Natural killer cell (primary cell): ENCODE measurements around the gene PARPBP. TPM values are rescaled to one million over a fixed set of nuclear protein-coding genes. Genes with fewer than 3 reads are reported as not detected.
"Not testable (repeated sequence)": the region's sequence is repeated elsewhere in the genome, so short reads cannot be mapped to it uniquely, and the experiment has no call there.

Source experiments
- ATAC-seq, 3 donors: fragments of 150-1000 bp in 2 of 3; fragments of 200-7000 bp in 1 of 3; cut with Tn5 transposase; 1 replicate in 1 of 3; 2 replicates in 2 of 3; pipeline ENCODE4 v1.10.0; 2021; ENCODE audit warnings: mild to moderate bottlenecking in 2 of 3, moderate library complexity in 2 of 3
- DNase-seq, 2 donors: peaks; one replicate each; pipeline versions ENCODE4 v3.0.0 to v3.0.0-alpha.2; 2013 to 2021; ENCODE audit warnings: mixed read lengths in 1 of 2
- H3K27ac ChIP-seq: one replicate; pipeline ENCODE4 v1.5.1; 2013; ENCODE audit warnings: mild to moderate bottlenecking, low read length
- H3K27me3 ChIP-seq: one replicate; pipeline ENCODE4 v1.6.1; 2013; ENCODE audit warnings: low read length; ENCODE audit not compliant: control insufficient read depth, insufficient read depth
- H3K36me3 ChIP-seq: one replicate; pipeline ENCODE4 v1.6.1; 2013; ENCODE audit warnings: low read length; ENCODE audit not compliant: control insufficient read depth, insufficient read depth
- H3K4me1 ChIP-seq: one replicate; pipeline ENCODE4 v1.6.1; 2013; ENCODE audit warnings: low read length; ENCODE audit not compliant: control insufficient read depth, insufficient read depth
- H3K4me3 ChIP-seq: one replicate; pipeline ENCODE4 v1.5.1; 2013; ENCODE audit warnings: low read length
- H3K9me3 ChIP-seq: one replicate; pipeline ENCODE4 v1.6.1; 2013; ENCODE audit warnings: low read length; ENCODE audit not compliant: control insufficient read depth, insufficient read depth
- H3K27ac Mint-ChIP-seq, 2 donors: one replicate each; pipeline ENCODE4 v1.8.0; 2022; ENCODE audit warnings: mild to moderate bottlenecking in 2 of 2, mixed read lengths in 2 of 2, moderate library complexity in 1 of 2
- H3K27me3 Mint-ChIP-seq, 2 donors: one replicate each; pipeline ENCODE4 v1.8.0; 2022; ENCODE audit warnings: low read depth in 2 of 2, mixed read lengths in 2 of 2
- H3K36me3 Mint-ChIP-seq: one replicate; pipeline ENCODE4 v1.8.0; 2022; ENCODE audit warnings: mixed read lengths
- H3K4me1 Mint-ChIP-seq, 2 donors: one replicate each; pipeline ENCODE4 v1.8.0; 2022; ENCODE audit warnings: mixed read lengths in 2 of 2
- H3K4me3 Mint-ChIP-seq: one replicate; pipeline ENCODE4 v1.8.0; 2022; ENCODE audit warnings: mild to moderate bottlenecking, moderate library complexity, mixed read lengths
- H3K9me3 Mint-ChIP-seq, 2 donors: one replicate each; pipeline ENCODE4 v1.8.0; 2022; ENCODE audit warnings: mixed read lengths in 2 of 2
- CTCF ChIP-seq: fragments of 200-600 bp; IDR thresholded peaks from one replicate; pipeline ENCODE4 v1.8.0; 2022; ENCODE audit warnings: antibody characterized with exemption
- WGBS: methylation state at CpG from one replicate; pipeline ENCODE4 v1.1.7; 2013; ENCODE audit warnings: missing lambda C conversion rate; ENCODE audit not compliant: insufficient coverage; 5-methylcytosine and 5-hydroxymethylcytosine counted together
- intact Hi-C: fragments of 100-400 bp; cut with micrococcal nuclease; formaldehyde crosslinking; loops from one replicate; pipeline ENCODE4 v1.14.2; 2022
- total RNA-seq, 4 donors: library from RNA; stranded (reverse); fragments of 120-200 nt in 1 of 4; gene quantifications; one replicate each; pipeline versions ENCODE4 v1.2.3 to v1.2.4, GENCODE V29; 2013 to 2022

The PARPBP gene
- total RNA-seq, 3 donors from 2014 or later (not counting 1 experiment from before 2014, with no cell fraction given), result 2.8 to 5.6 (median 3.5) TPM

- intact Hi-C loops, result no loop called here
- H3K27me3 ChIP-seq, result no peaks in the 10 kb centered on the region
- Mint-ChIP-seq H3K9me3 (no peaks in the 10 kb centered on the region), H3K4me3 (peak overlapping the region; percentile 54), H3K36me3 (no peaks in the 10 kb centered on the region), H3K27ac (peak overlapping the region; percentile 89 to 94), H3K4me1 (peaks cover 16 to 17% of the 10 kb centered on the region in 2 donors), H3K27me3 (no peaks in the 10 kb centered on the region)
- peaks cover 15% of the 10 kb centered on the region for H3K36me3 ChIP-seq
- H3K27ac ChIP-seq, result no peak overlapping the region
- no peaks in the 10 kb centered on the region for H3K9me3 ChIP-seq
- ATAC-seq, result no peak
- H3K4me3 ChIP-seq, result no peak overlapping the region
- peaks cover 5% of the 10 kb centered on the region for H3K4me1 ChIP-seq
- no peak for TF ChIP-seq CTCF
- 89% methylated on average over 2 of the region's 2 CpGs for WGBS
- DNase-seq, result peak in 1 of 2 donors; percentile 3
Measured at GRCh38 chr12:102118874-102119273, 1.1 kb upstream of the PARPBP start.

- Histone ChIP-seq H3K4me1 (peaks cover 5% of the 10 kb centered on the region), H3K36me3 (peaks cover 12% of the 10 kb centered on the region), H3K27ac (peak overlapping the region; percentile 80), H3K27me3 (no peaks in the 10 kb centered on the region), H3K9me3 (no peaks in the 10 kb centered on the region), H3K4me3 (peak overlapping the region; percentile 76)
- H3K4me1 Mint-ChIP-seq, result peaks cover 16 to 17% of the 10 kb centered on the region in 2 donors
- H3K27ac Mint-ChIP-seq, result peak overlapping the region; percentile 89 to 94
- intact Hi-C loops, result loop anchor here (1.0 to 5.0 kb wide), 2 partner anchors 58 to 243 kb away; partner anchors contain the start of gene DRAM1
- ATAC-seq (no peak), DNase-seq (no peak)
- TF ChIP-seq CTCF, result no peak
- H3K36me3 Mint-ChIP-seq, result no peaks in the 10 kb centered on the region
- no peaks in the 10 kb centered on the region for H3K9me3 Mint-ChIP-seq
- H3K4me3 Mint-ChIP-seq, result peak overlapping the region; percentile 92
- WGBS, result 7% methylated on average over 3 of the region's 4 CpGs
- no peaks in the 10 kb centered on the region for H3K27me3 Mint-ChIP-seq
Measured at GRCh38 chr12:102120564-102120873, 536 bp downstream of the PARPBP start.

- no peaks in the 10 kb centered on the region for H3K27me3 ChIP-seq
- peak overlapping the region; percentile 92 for H3K4me3 Mint-ChIP-seq
Measured at GRCh38 chr12:102120886-102121285, 903 bp downstream of the PARPBP start.

GRCh38 chr12:102121328-102121727, 1.3 kb downstream of the PARPBP start:
- intact Hi-C loops, result loop anchor here (5.0 kb wide), 1 partner anchor 244 kb away; the partner anchor contains the start of gene DRAM1
- DNase-seq, H3K27me3 Mint-ChIP-seq, H3K9me3 ChIP-seq, H3K36me3 Mint-ChIP-seq, ATAC-seq, H3K4me3 ChIP-seq, H3K27me3 ChIP-seq, H3K27ac ChIP-seq, H3K4me1 ChIP-seq, H3K9me3 Mint-ChIP-seq: not testable (repeated sequence)
- peak overlapping the region; percentile 89 to 94 for H3K27ac Mint-ChIP-seq
- H3K4me1 Mint-ChIP-seq, result peaks cover 16 to 17% of the 10 kb centered on the region in 2 donors
- H3K4me3 Mint-ChIP-seq, result peak overlapping the region; percentile 92
- H3K36me3 ChIP-seq, result peaks cover 10% of the 10 kb centered on the region
- WGBS, result 83% methylated on average over 2 of the region's 2 CpGs

More at GRCh38 chr12:102120886-102121285, 903 bp downstream of the PARPBP start:
- intact Hi-C loops, result loop anchor here (1.0 to 5.0 kb wide), 2 partner anchors 59 to 244 kb away; partner anchors contain the start of gene DRAM1
- Mint-ChIP-seq H3K27ac (peak overlapping the region; percentile 89 to 94), H3K36me3 (no peaks in the 10 kb centered on the region), H3K27me3 (no peaks in the 10 kb centered on the region), H3K4me1 (peaks cover 16 to 17% of the 10 kb centered on the region in 2 donors), H3K9me3 (no peaks in the 10 kb centered on the region)
- TF ChIP-seq CTCF, result no peak
- Histone ChIP-seq H3K36me3 (peaks cover 12% of the 10 kb centered on the region), H3K27ac (no peak overlapping the region), H3K4me3 (no peak overlapping the region), H3K4me1 (peaks cover 5% of the 10 kb centered on the region), H3K9me3 (no peaks in the 10 kb centered on the region)
- DNase-seq (peak in 1 of 2 donors; percentile 25), ATAC-seq (peak in 1 of 3 donors; percentile 22)
- WGBS, result 41% methylated on average over 4 of the region's 4 CpGs

- intact Hi-C loops, H3K9me3 Mint-ChIP-seq, H3K4me1 Mint-ChIP-seq, H3K4me3 Mint-ChIP-seq, DNase-seq, H3K27me3 Mint-ChIP-seq, ATAC-seq, H3K27ac ChIP-seq, H3K9me3 ChIP-seq, H3K36me3 Mint-ChIP-seq, H3K4me3 ChIP-seq, H3K27ac Mint-ChIP-seq, H3K4me1 ChIP-seq, H3K36me3 ChIP-seq, H3K27me3 ChIP-seq: not testable (repeated sequence)
- WGBS, result 93% methylated on average over 3 of the region's 3 CpGs
Measured at GRCh38 chr12:102130720-102131119, 10.7 kb downstream of the PARPBP start.

GRCh38 chr12:102131442-102131841, 11.5 kb downstream of the PARPBP start:
- H3K4me1 Mint-ChIP-seq, H3K9me3 Mint-ChIP-seq, H3K27me3 ChIP-seq, H3K4me3 Mint-ChIP-seq, H3K36me3 Mint-ChIP-seq, H3K36me3 ChIP-seq, DNase-seq, intact Hi-C loops, H3K27ac ChIP-seq, H3K4me1 ChIP-seq, H3K4me3 ChIP-seq, H3K9me3 ChIP-seq, ATAC-seq, H3K27me3 Mint-ChIP-seq, H3K27ac Mint-ChIP-seq: not testable (repeated sequence)
- WGBS, result 100% methylated on average over 2 of the region's 2 CpGs
